GM12878 (cell line): Measurements from ENCODE around the gene GABRB1.

ENCODE experiments used
- ATF3 ChIP-seq: IDR thresholded peaks from 2 replicates; pipeline ENCODE4 v1.6.1; 2011; ENCODE audit warnings: low read depth, mild to moderate bottlenecking, low read length, moderate library complexity, borderline replicate concordance; ENCODE audit errors: extremely low read depth
- BACH1 ChIP-seq: fragments of 450-650 bp; IDR thresholded peaks from 2 replicates; pipeline ENCODE4 v1.6.1; 2017; ENCODE audit warnings: mild to moderate bottlenecking, borderline replicate concordance
- CBX5 ChIP-seq: sonication (generic); IDR thresholded peaks from 2 replicates; pipeline ENCODE4 v1.6.1; 2016; ENCODE audit warnings: low read depth, moderate library complexity, mild to moderate bottlenecking, inconsistent platforms
- CEBPZ ChIP-seq: fragments of 150-350 bp; IDR thresholded peaks from 2 replicates; pipeline ENCODE4 v1.6.1; 2016; ENCODE audit warnings: low read depth, low read length
- CHD2 ChIP-seq: IDR thresholded peaks from 2 replicates; pipeline ENCODE4 v1.6.1; 2011; ENCODE audit warnings: low read depth, low read length, improper control_type of control experiment, borderline replicate concordance
- CTCF ChIP-seq, 3 experiments: IDR thresholded peaks in 2 of 3; conservative IDR thresholded peaks in 1 of 3; 2 replicates each; pipeline ENCODE4 v1.5.1; 2011; ENCODE audit warnings: low read depth in 3 of 3, low read length in 3 of 3, mild to moderate bottlenecking in 3 of 3, control low read depth in 2 of 3, moderate library complexity in 2 of 3, inconsistent platforms in 1 of 3, mixed read lengths in 1 of 3; ENCODE audit not compliant: control insufficient read depth in 2 of 3, insufficient read depth in 1 of 3; ENCODE audit errors: extremely low read depth in 1 of 3
- MEF2A ChIP-seq: IDR thresholded peaks from 2 replicates; pipeline ENCODE4 v1.6.1; 2011; ENCODE audit warnings: low read depth, mild to moderate bottlenecking, low read length, moderate library complexity; ENCODE audit not compliant: insufficient read depth
- MYB ChIP-seq: fragments of 150-350 bp; IDR thresholded peaks from 2 replicates; pipeline ENCODE4 v1.6.1; 2014; ENCODE audit warnings: mild to moderate bottlenecking, low read depth, low read length, borderline replicate concordance
- NFXL1 ChIP-seq: fragments of 450-650 bp; IDR thresholded peaks from 2 replicates; pipeline ENCODE4 v1.6.1; 2017; ENCODE audit warnings: antibody characterized with exemption, mild to moderate bottlenecking, borderline replicate concordance
- POLR2AphosphoS5 ChIP-seq: IDR thresholded peaks from 2 replicates; pipeline ENCODE4 v1.6.1; 2011; ENCODE audit warnings: mild to moderate bottlenecking, low read length, inconsistent platforms
- SUPT20H ChIP-seq: IDR thresholded peaks from 2 replicates; pipeline ENCODE4 v1.6.1; 2011; ENCODE audit warnings: low read depth, mild to moderate bottlenecking, low read length, moderate library complexity, borderline replicate concordance; ENCODE audit not compliant: control insufficient read depth
- TARDBP ChIP-seq: IDR thresholded peaks from 2 replicates; pipeline ENCODE4 v1.6.1; 2016; ENCODE audit warnings: borderline replicate concordance
- TBL1XR1 ChIP-seq: IDR thresholded peaks from 2 replicates; pipeline ENCODE4 v1.6.1; 2012; ENCODE audit warnings: low read depth, low read length, improper control_type of control experiment
- ZNF24 ChIP-seq: fragments of 450-650 bp; IDR thresholded peaks from 2 replicates; pipeline ENCODE4 v1.6.1; 2017; ENCODE audit warnings: antibody characterized with exemption, mild to moderate bottlenecking

GRCh38 chr4:47410271-47410670, 378.9 kb downstream of the GABRB1 start:
- TF ChIP-seq POLR2AphosphoS5: no peak
- TF ChIP-seq SUPT20H: no peak
- TF ChIP-seq NFXL1: no peak
- TF ChIP-seq BACH1: no peak
- TF ChIP-seq CHD2: no peak
- no peak for TF ChIP-seq ATF3
- no peak for TF ChIP-seq TBL1XR1
- no peak for TF ChIP-seq ZNF24
- no peak for TF ChIP-seq TARDBP
- TF ChIP-seq CTCF (IDR thresholded peaks at IDR 0.05 in 2 of 3, conservative IDR thresholded peaks at IDR 0.05 in 1 of 3; ENCODE audit: control insufficient read depth in 2 of 3, extremely low read depth in 1 of 3, insufficient read depth in 1 of 3, low read depth in 3 of 3, low read length in 3 of 3): no peak
- TF ChIP-seq CEBPZ: no peak
- TF ChIP-seq CBX5: no peak
- no peak for TF ChIP-seq MYB
- TF ChIP-seq MEF2A: no peak
